Stimulated activated CD4-positive, alpha-beta T cell treated with anti-CD3 and anti-CD28 coated beads, Interleukin-1b, Interleukin-23, amount 100 ng/mL, for 48 hours (primary cell): ENCODE data around the gene MRGPRE.

ENCODE experiments used
- DNase-seq: peaks from one replicate; pipeline ENCODE4 v3.0.0-alpha.2; 2020

MRGPRE gene

DNA sequence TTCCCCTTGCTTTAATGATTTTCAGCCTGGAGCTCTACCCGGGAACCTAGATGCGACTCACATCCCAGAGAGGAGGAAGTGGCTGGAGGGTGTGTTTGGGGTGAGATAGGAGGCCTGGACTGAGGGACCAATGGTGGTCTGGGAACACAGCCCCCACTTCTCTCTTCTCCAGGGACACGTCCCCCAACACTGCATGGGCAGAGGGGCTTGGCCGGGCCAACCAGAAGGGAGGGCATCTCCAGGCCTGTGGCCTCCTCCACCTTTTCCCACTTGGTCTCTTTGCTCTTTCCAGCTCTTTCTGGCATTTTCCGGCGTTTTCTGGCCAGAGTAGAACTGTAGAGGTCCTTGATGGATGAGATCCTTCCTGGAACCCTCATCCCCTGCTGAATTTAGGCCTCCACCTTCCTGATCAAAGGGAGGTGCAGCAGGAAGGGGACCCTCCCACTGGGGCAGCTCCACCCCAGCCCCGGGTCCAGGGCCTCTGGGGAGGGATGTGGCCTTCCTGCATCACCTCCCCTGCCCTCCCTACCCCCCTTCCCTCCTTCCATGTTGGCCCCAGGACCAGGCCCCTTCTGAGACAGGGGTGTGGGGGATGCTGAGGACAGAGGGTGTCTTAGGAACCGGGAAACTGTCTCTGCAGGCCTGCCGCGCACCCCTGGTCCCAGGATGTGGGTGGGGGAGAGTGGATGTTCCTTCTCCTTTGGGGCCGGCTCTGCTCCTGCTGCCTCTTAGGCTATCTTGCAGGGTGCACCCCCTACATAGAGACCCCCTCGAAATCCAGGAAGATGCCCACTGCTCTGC is 38.0 kb downstream of the MRGPRE start:
- DNase-seq: no peak

DNA sequence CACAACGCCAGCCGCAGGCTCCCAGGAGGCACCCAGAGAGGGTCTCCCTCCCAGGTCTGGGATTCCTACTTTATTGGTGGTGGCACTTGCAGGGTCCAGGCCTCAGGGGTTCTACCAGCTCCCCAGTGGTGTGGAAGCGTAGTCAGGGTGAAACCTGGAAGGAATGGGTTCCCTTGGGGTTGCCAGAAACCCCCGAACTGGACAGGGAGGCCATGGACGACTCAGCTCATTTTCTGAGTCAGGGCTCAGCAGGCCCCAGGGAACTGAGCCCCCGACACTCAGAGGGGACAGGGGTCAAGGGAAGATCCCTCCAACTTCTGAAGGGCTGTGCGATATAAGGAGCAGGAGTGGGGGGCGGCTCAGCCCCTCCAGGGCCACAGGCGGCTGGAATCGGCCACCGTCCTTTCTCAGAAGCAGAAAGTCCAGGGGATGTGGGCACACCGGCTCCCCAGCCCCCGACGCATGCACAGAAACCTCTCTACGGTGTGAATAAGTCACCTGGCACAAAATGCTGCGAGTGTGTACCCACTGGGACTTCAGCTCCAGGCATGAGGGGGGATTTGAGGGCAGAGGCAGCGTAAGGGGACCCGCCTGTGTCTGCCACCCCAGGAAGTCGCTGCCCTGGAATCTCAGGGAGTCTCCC is 38.7 kb downstream of the MRGPRE start:
- DNase-seq: no peak

DNA sequence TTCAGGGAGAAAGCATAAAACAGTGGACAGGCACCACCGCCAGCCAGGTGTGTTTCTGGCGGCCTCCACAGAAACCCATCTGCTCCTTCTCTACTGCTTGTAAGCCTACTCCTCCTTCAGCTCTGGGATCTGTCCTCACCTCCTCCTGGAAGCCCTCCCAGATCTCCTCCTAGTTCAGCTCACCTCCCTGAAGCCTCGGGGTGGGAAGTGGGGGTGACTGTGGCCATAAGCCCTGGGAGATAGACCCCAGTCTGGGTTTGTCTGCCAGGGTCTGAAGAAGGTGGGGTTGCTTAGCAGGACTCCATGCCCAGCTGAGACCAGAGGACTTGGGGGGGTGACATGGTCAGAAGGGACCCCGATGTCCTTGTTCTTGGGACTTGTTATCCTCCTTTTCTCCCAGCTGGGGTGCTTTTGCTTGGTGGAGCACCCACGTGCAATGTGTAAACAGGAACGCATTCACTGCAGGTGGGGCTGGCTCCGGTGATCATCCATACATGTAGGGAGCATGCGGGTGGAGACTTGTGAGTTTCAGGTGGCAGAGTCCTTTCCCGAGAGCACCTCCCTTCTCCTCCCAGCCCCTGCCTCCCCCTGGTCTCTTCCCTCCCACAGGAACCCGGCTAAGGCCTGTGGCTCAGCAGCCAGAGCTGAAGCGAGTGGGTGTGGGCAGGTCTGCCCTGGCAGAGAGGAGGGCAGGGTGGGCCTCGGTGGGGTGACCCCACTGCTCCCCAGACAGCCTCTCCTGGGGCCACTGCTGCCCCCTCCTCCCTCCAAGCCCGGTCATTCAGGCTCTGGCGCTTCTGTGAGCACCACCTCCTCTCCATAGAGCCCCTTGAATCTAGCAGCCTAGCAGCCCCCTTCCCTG is 39.5 kb downstream of the MRGPRE start:
- no peak for DNase-seq

DNA sequence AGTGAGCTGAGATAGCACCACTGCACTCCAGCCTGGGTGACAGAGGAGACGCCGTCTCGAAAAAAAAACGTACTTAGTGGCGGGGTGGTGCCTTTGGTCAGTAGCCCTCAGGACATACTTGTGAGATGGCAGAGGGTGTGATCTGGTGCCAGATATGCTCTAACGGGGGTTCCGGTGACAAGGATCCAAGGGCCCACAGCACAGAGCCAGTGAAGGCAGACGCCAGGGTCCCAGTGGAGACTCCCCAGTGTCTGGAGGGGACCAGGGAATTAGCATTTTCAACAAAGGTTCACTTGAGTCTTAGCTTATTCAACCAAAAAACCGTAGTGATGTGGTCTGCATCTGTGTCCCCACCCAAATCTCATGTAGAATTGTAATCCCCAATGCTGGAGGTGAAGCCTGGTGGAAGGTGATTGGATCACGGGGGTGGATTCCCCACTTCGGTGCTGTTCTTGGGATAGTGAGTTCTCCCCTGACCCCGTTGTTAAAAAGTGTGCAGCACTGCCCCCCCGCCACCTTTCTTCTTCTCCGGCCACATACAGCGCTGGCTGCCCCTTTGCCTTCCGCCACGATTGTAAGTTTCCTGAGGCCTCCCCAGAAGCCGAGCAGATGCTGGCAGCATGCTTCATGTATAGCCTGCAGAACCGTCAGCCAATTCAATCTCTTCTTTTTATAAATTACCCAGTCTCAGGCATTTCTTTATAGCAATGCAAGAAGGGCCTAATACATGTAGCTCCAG is 40.5 kb downstream of the MRGPRE start:
- no peak for DNase-seq

DNA sequence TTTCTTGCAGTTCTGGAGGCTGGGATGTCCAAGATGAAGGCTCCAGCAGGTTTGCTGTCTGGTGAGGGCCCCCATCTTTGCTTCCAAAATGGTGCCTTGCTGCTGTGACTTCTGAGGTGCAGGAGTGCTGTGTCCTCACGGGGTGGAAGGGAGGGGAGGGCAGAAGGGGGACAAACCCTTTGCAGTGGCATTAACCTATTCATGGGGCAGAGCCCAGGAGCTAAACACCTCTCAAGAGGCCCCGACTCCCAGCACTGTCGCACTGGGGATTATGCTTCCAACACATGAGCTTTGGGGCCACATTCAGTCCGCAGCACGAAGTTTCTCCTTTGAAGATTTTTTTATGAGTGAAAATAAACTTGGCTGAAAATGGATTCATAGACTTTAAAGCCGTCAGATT is 41.6 kb downstream of the MRGPRE start:
- no peak for DNase-seq

DNA sequence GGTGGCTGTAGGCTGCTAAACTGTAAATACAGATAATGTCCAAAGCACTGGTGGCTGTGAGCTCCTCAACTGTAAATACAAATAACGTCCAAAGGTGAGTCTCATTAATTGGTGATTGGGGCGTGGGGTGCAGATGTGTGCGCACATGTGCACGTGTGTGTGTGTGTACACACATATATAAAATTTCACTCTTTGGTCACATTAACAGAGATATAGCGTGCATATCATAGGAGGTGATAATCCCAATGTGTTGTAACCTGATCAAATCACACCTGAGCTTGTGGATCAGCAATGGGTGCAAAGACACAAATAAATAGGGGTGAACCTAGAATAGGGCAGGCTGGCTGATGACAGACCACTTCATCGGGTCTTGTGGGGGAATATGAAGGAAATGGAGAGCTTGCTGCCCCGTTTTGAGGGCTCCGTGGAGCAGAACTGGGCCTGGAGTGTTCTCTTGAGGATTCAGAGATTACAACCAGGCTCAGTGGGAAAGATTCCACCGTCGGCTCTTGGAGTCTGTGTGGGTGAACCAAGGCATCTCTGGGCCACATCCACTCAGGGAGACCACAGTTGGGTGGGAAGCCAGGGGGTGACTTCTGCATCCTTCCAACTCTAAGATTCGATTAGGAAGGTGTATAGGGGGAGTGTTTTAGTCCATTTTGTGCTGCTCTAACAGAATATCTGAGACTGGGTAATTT is 42.2 kb downstream of the MRGPRE start:
- no peak for DNase-seq

DNA sequence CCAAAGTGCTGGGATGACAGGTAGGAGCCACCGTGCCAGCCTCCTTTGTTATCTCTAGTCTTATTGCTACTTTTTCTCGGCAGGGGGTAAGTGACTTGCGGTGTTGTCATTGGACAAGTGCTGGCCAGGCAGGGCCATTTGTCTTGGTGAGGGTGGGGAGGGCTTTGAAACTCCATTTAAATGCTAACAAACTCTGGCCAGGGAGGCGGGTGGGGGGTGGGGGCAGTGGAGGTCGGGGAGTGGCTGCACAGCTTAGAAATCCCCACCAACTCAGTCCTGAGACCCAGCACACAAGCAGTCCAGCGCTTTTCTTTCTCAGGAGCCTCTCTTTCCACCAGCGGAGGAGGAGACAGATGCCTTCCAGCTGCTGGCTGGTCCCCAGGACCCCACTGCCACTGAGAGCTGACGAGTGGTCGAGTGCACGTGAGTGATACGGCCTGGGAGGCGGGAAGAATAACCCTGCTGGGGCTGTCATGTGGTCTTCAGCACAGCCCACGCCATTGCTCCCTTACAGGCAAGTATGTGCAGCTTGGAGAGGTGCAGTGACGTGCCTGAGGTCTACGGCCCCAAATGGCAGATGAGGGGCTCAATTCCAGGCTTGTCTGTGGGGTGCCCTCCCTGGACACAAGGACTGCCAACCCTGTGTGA is 42.9 kb downstream of the MRGPRE start:
- no peak for DNase-seq

DNA sequence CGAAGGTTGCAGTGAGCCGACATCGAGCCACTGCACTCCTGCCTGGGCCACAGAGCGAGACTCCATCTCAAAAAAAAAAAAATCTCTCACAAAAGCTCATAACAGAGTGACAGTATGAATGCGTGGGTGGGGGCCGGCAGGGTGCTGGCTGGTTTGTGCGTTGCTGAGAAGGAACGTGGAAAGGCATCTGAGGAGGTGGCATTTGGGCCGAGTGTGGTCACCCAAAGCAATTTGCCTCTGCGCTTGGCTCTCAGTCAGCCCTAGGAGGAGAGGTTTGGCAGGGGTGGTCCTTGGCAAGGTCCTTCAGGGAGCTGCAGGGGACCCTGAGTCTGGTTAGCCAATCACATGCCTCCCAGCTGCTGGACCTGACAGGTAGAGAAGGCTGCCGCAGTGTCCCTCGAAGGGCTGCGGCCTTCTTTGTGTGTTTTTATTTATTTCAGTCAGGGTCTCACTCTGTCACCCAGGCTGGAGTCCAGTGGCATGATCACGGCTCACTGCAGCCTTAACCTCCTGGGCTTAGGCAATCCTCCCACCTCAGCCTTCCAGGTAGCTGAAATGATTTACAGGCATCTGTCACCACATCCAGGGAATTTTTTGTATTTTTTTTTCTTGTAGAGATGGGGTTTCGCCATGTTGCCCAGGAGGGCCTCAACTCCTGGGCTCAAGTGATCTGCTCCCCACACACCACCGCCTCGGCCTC is 43.6 kb downstream of the MRGPRE start:
- DNase-seq: no peak

DNA sequence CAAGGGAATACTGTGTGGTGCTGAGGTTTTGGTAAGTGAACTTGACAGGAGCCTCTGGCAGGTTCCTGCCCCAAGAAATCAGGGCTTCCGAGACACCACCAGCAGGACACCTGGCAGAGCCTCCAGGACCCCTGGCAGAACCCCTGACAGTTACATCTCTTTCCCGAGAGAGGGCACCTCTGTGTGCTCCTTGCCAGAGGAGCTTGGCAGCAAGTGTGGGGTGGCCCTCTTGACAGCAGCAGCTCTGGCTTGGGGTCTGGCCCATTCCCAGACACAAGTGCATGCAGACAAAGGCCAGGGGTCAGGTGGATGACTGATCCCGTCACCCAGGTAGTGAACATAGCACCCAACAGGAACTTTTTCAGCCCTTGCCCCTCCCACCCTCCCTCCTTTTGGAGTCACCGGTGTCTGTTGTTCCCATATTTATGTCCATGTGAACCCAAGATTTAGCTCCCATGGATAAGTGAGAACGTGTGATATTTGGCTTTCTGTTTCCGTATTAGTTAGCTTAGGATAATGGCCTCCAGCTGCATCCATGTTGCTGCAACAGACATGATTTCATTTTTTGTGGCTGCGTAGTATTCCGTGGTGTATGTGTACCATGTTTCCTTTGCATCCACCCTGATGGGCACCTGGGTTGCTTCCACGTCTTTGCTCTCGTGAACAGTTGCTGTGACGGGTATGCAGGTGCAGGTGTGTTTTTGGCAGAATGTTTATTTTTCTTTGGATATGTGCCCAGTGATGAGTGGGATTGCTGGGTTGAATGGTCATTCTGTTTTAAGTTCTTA is 45.9 kb downstream of the MRGPRE start:
- no peak for DNase-seq

DNA sequence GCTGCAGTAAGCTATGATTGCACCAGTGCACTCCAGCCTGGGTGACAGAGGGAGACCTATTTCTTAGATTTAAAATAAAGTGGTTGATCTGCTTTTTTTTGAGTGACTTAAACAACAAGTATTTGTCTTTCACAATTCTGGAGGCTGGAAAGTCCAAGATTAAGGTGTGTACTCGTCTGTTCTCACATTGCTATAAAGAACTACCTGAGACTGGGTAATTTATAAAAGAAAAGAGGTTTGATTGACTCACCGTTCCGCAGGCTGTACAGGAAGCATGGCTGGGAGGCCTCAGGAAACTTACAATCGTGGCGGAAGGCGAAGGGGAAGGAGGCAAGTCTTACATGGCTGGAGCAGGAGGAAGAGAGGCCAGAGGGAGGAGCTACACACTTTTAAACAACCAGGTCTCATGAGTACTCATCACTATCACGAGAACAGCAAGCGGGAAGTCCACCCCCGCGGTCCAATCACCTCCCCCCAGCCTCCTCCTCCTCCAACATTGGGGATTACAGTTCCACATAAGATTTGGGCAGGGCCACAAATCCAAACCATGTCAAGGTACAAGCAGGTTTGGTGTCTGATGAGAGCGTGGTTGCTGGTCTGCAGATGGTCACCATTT is 47.4 kb downstream of the MRGPRE start:
- no peak for DNase-seq

DNA sequence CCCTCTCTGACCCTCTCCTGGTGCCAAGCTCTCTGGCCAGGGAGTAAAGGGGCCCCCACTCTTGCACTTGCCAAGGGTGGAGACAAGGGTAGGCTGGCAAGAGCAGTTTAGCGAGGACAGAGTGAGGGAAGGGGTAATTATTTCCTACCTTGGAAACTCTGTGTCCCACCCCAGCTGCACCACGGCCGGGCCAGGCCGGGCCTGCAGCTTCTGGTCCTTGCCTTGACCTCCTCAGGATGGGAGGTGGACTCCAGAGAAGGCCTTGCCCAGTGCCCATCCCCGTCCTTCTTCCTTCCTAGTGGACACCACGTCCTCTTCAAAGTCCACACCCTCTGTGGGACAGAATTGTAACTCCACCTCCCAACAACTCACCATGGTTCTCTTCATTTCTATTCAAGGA is 48.7 kb downstream of the MRGPRE start:
- DNase-seq: no peak

DNA sequence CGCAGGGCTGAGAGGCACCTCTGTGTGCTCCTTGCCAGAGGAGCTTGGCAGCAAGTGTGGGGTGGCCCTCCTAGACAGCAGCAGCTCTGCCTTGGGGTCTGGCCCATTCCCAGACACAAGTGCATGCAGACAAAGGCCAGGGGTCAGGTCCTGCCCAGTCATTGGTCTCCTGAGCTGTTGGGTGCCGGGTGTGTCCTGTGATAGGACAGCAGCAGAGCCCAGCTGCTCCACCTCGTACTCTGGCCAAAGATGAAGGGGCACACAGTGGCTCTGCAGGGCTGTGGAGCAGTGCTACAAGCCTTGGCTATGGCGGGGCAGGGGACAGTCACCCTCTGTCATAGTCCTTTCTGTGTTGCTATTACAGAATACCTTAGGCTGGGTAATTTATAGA is 49.8 kb downstream of the MRGPRE start:
- DNase-seq: no peak

DNA sequence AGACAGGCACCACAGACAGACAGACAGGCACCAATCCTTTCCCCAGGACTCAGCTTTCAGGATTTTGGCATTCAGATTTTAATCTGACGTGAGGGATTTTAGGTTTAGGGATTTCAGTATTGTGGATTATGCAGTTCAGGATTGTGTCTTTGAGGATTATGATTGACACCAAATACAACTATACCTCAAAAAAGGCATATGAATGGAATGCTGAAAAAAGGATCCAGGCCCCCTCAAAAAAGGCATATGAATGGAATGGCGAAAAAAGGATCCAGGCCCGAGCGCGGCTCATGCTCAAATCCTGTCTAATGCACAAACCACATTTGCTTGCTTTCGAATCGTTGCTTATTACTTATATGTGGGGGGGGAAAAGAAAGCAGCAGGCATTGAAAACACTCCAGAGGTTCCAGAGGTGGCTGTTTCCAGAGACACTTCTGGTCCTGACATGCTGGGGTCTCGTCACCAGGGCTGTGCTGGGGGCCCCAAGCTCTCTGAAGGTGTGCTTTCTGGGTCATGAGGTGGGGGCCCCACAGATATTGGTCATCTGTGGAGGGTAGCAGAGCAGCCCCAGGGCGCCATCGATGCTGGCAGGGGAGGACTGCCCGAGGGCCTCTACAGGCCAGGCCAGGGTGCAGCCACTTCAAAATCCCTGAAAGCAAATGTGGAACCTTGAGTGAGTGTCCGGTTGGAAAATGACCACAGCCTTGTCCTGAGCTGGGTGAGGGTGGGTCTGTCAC is 50.3 kb downstream of the MRGPRE start:
- no peak for DNase-seq

DNA sequence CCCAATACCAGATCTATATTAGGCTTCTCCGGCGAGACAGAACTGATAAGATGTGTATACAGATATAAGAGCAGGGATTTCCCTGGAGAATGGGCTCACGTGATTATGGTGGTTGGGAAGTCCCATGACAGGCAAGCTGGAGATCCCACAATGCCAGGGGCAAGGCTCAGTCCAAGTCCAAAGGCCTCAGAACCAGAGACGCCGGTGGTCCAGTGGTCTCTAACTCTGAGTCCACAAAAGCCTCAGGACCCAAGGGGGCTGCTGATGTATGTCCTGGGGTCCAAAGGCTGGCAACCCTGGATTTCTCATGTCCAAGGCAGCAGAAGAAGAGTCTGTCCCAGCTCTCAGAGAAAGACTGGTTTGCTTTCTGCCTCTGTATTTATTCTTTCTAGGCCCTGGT is 51.3 kb downstream of the MRGPRE start:
- DNase-seq: no peak

DNA sequence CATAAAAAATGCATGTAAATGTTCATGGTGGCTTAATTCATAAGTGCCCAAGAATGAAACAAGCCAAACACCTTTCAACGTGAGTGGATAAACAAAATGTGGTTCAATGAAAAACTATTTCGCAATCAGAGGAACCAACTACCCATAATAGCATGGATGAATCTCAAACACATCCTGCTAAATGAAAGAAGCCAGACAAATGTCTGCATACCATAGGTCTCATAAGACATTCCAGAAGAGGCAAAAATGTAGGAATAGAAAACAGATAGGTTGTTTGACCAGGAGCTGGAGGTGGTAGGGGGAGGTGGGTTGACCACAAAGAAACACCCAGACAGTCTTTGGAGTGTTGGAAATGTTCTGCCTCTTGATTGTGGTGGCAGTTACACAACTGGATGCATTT is 53.9 kb downstream of the MRGPRE start:
- DNase-seq: no peak

DNA sequence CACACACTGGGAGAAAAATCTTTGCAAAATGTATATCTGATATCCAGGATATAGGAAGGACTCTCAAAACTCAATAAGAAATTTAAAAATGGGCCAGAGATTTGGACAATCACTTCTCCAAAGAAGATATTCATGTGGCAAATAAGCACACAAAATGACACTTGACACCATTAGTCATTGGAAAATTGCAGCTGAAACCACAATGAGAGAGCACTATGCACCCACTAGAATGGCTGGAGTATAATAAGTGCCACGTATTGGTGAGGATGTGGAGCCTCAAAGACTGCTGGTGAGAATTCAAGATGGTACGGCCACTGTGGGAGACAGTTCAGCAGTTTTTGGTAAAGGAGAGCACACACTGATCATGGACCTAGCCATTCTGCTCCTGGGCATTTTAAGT is 54.3 kb downstream of the MRGPRE start:
- DNase-seq: no peak
